ENCODE data around the gene HNRNPUL1. TPM values are rescaled to one million over a fixed set of nuclear protein-coding genes. Genes with fewer than 3 reads are reported as not detected.
A peak's percentile ranks its signal among the peaks of the same experiment; 100 is the strongest.

The HNRNPUL1 gene
- total and polyA plus RNA-seq, 2 of the 8 experiments (the other 6 are each of a cell fraction or from before 2014, with no cell fraction given), result 99.5 to 264 TPM

GRCh38 chr19:41218615-41219507 is 45.3 kb upstream of the HNRNPUL1 start, which contains the start of gene AXL (continued):
- TF ChIP-seq EGR1 (IDR thresholded peaks at IDR 0.05; ENCODE audit: borderline replicate concordance, low read depth, low read length) (peak; percentile 98), RNF2 (IDR thresholded peaks at IDR 0.05; ENCODE audit: borderline replicate concordance, low read depth, low read length, missing control alignments, poor library complexity, severe bottlenecking) (no peak), ZNF274 (IDR thresholded peaks at IDR 0.05; ENCODE audit: borderline replicate concordance, extremely low read depth, low read length) (no peak), CBX5 (IDR thresholded peaks at IDR 0.05; ENCODE audit: low read depth, low read length) (no peak), BCL11A (IDR thresholded peaks at IDR 0.05; ENCODE audit: low read depth in 2 of 2, low read length in 2 of 2) (no peak), CHD7 (IDR thresholded peaks at IDR 0.05; ENCODE audit: insufficient replicate concordance, low read length) (no peak), CHD1 (IDR thresholded peaks at IDR 0.05; ENCODE audit: low read depth, low read length) (no peak), TCF12 (IDR thresholded peaks at IDR 0.05; ENCODE audit: low read depth, low read length) (peak; percentile 71; the same call in 1 of the 2 replicates), TBP (IDR thresholded peaks at IDR 0.05; ENCODE audit: low read depth, low read length) (peak; percentile 42), POLR2AphosphoS5 (IDR thresholded peaks at IDR 0.05; ENCODE audit: low read depth, low read length) (no peak)
